Fibroblast of lung (primary cell): ENCODE results near the gene PRPSAP1. TPM values are rescaled to one million over a fixed set of nuclear protein-coding genes. Genes with fewer than 3 reads are reported as not detected.

ENCODE experiments used
- DNase-seq, 2 donors: peaks; one replicate each; pipeline versions ENCODE4 v3.0.0 to v3.0.0-alpha.2; 2010; ENCODE audit warnings: low read depth in 2 of 2
- H2AFZ ChIP-seq: 2 replicates; pipeline ENCODE4 v1.5.1; 2012; ENCODE audit warnings: low read length, control low read depth, inconsistent platforms
- H3K27ac ChIP-seq: 2 replicates; pipeline ENCODE4 v1.5.1; 2011; ENCODE audit warnings: low read length, control low read depth; ENCODE audit not compliant: insufficient read depth
- H3K27me3 ChIP-seq: 2 replicates; pipeline ENCODE4 v1.5.1; 2011; ENCODE audit warnings: mild to moderate bottlenecking, low read length; ENCODE audit not compliant: control insufficient read depth, insufficient read depth
- H3K36me3 ChIP-seq: 2 replicates; pipeline ENCODE4 v1.5.1; 2011; ENCODE audit warnings: low read length; ENCODE audit not compliant: control insufficient read depth, insufficient read depth
- H3K4me1 ChIP-seq: 2 replicates; pipeline ENCODE4 v1.5.1; 2011; ENCODE audit warnings: low read length; ENCODE audit not compliant: control insufficient read depth, insufficient read depth; ENCODE audit errors: extremely low read depth
- H3K4me2 ChIP-seq: 2 replicates; pipeline ENCODE4 v1.5.1; 2011; ENCODE audit warnings: low read length, control low read depth; ENCODE audit not compliant: insufficient read depth; ENCODE audit errors: extremely low read depth
- H3K4me3 ChIP-seq, 4 experiments: fragments of 200-600 bp in 1 of 4; sonication (generic) in 1 of 4; replicated peaks in 1 of 4; 2 replicates each; pipeline ENCODE4 v1.5.1; 2011 to 2016; ENCODE audit warnings: low read length in 4 of 4, low read depth in 3 of 4, mild to moderate bottlenecking in 3 of 4, control low read depth in 2 of 4, inconsistent platforms in 1 of 4, mixed read lengths in 1 of 4; ENCODE audit not compliant: insufficient read depth in 1 of 4; ENCODE audit errors: control extremely low read depth in 1 of 4
- H3K79me2 ChIP-seq: 2 replicates; pipeline ENCODE4 v1.5.1; 2012; ENCODE audit warnings: mild to moderate bottlenecking, low read length, inconsistent platforms; ENCODE audit not compliant: control insufficient read depth, insufficient read depth
- H3K9ac ChIP-seq: 2 replicates; pipeline ENCODE4 v1.5.1; 2011; ENCODE audit warnings: mild to moderate bottlenecking, low read length, control low read depth; ENCODE audit not compliant: insufficient read depth
- H3K9me3 ChIP-seq: 2 replicates; pipeline ENCODE4 v1.5.1; 2012; ENCODE audit warnings: low read depth, low read length; ENCODE audit not compliant: control insufficient read depth, insufficient read depth
- H4K20me1 ChIP-seq: 2 replicates; pipeline ENCODE4 v1.5.1; 2011; ENCODE audit warnings: low read length; ENCODE audit not compliant: control insufficient read depth, insufficient read depth; ENCODE audit errors: extremely low read depth
- EZH2 ChIP-seq: IDR thresholded peaks from 2 replicates; pipeline ENCODE4 v1.5.1; 2012; ENCODE audit warnings: low read length, control low read depth, mild to moderate bottlenecking; ENCODE audit errors: missing control alignments
- polyA plus RNA-seq, 2 donors: library from polyadenylated mRNA; depleted of rRNA in 1 of 2; stranded (reverse) in 1 of 2; unstranded in 1 of 2; fragments of >200 nt; gene quantifications; 2 replicates each; pipeline ENCODE4 v1.2.1, GENCODE V29; 2011 to 2012; ENCODE audit warnings: missing spikeins in 1 of 2
- total RNA-seq: library from RNA; depleted of rRNA; stranded (reverse); fragments of >200 nt; gene quantifications from 2 replicates; pipeline ENCODE4 v1.2.1, GENCODE V29; 2014
- TF ChIP-seq, protein P1 (sequence below), 2 donors: IDR thresholded peaks in 1 of 2; conservative IDR thresholded peaks in 1 of 2; 1 replicate in 1 of 2; 2 replicates in 1 of 2; pipeline ENCODE4 v1.5.1; 2011 to 2012; ENCODE audit warnings: low read length in 2 of 2, control low read depth in 1 of 2, inconsistent platforms in 1 of 2, low read depth in 1 of 2, mild to moderate bottlenecking in 1 of 2

Gene PRPSAP1
- total and polyA plus RNA-seq, 2 donors (not counting 1 experiment from before 2014, with no cell fraction given): 32.7 to 56.9 TPM

DNA sequence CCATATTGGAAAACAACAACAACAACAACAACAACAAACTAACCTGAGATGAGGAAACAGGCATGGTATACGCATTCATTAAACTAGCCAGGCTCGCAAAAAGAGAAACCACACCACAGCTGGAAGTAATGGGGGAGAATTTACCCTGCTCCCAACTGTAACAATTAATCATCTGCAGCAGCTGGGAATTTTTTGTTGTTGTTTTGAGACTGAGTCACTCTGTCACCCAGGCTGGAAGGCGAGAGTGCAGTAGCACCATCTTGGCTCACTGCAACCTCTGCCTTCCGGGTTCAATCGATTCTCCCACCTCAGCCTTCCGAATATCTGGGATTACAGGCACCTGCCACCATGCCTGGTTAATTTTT is 16.3 kb downstream of the PRPSAP1 start:
- no peak overlapping the region for H3K27ac ChIP-seq
- no peak overlapping the region for H3K4me3 ChIP-seq
- H2AFZ ChIP-seq: no peak overlapping the region
- no peaks in the 10 kb centered on the region for H4K20me1 ChIP-seq
- TF ChIP-seq, protein P1, sequence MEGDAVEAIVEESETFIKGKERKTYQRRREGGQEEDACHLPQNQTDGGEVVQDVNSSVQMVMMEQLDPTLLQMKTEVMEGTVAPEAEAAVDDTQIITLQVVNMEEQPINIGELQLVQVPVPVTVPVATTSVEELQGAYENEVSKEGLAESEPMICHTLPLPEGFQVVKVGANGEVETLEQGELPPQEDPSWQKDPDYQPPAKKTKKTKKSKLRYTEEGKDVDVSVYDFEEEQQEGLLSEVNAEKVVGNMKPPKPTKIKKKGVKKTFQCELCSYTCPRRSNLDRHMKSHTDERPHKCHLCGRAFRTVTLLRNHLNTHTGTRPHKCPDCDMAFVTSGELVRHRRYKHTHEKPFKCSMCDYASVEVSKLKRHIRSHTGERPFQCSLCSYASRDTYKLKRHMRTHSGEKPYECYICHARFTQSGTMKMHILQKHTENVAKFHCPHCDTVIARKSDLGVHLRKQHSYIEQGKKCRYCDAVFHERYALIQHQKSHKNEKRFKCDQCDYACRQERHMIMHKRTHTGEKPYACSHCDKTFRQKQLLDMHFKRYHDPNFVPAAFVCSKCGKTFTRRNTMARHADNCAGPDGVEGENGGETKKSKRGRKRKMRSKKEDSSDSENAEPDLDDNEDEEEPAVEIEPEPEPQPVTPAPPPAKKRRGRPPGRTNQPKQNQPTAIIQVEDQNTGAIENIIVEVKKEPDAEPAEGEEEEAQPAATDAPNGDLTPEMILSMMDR (conservative IDR thresholded peaks at IDR 0.05 in 1 of 2, IDR thresholded peaks at IDR 0.05 in 1 of 2; ENCODE audit: low read depth in 1 of 2, low read length in 2 of 2): no peak
- no peak for TF ChIP-seq EZH2
- H3K9ac ChIP-seq: no peak overlapping the region
- DNase-seq: peak; percentile 18 to 54
- no peaks in the 10 kb centered on the region for H3K36me3 ChIP-seq
- H3K9me3 ChIP-seq: no peaks in the 10 kb centered on the region
- peaks cover 2% of the 10 kb centered on the region for H3K79me2 ChIP-seq
- H3K4me1 ChIP-seq: peaks cover 2% of the 10 kb centered on the region
- H3K4me2 ChIP-seq: no peak overlapping the region
- H3K27me3 ChIP-seq: no peaks in the 10 kb centered on the region

DNA sequence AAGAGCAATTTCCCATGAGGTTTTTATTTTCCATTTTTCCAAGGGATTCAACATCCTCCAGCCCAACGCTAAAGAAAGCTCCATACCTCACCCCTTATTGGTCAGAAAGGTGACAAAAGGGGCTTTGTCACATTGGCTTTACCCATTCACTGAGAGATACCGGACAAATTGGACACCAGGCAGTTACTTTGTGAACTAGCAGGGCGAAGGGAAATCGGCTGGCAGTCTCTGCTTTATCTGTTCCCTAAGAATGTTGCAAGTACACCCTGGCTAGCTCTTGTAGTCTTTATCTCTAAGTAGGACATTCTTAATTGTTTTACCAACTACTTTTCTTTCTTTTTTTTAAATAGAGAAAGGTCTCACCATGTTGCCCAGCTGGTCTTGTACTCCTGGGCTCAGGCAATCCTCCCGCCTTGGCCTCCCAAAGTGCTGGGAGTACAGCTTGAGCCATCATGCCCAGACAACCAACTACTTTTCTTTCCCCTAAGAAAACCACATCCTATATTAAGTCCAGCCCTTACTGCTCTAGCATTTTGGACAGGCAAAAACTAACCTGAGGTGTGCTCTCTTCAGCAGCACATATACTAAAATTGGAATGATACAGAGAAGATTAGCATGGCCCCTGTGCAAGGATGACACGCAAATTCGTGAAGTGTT is 16.8 kb downstream of the PRPSAP1 start:
- H3K27me3 ChIP-seq: no peaks in the 10 kb centered on the region
- no peak overlapping the region for H3K4me3 ChIP-seq
- H3K27ac ChIP-seq: no peak overlapping the region
- H3K4me2 ChIP-seq: no peak overlapping the region
- peaks cover 2% of the 10 kb centered on the region for H3K4me1 ChIP-seq
- H2AFZ ChIP-seq: no peak overlapping the region
- no peak for DNase-seq
- no peaks in the 10 kb centered on the region for H4K20me1 ChIP-seq
- H3K36me3 ChIP-seq: peaks cover 2% of the 10 kb centered on the region
- no peaks in the 10 kb centered on the region for H3K9me3 ChIP-seq
- no peak overlapping the region for H3K9ac ChIP-seq
- no peak for TF ChIP-seq EZH2
- TF ChIP-seq, protein P1 (conservative IDR thresholded peaks at IDR 0.05 in 1 of 2, IDR thresholded peaks at IDR 0.05 in 1 of 2; ENCODE audit: low read depth in 1 of 2, low read length in 2 of 2): no peak
- H3K79me2 ChIP-seq: peaks cover 2% of the 10 kb centered on the region

- TF ChIP-seq, protein P1 (conservative IDR thresholded peaks at IDR 0.05 in 1 of 2, IDR thresholded peaks at IDR 0.05 in 1 of 2; ENCODE audit: low read depth in 1 of 2, low read length in 2 of 2): no peak
- no peak for TF ChIP-seq EZH2
- H4K20me1 ChIP-seq: no peaks in the 10 kb centered on the region
- H3K27ac ChIP-seq: no peak overlapping the region
- no peak for DNase-seq
- no peak overlapping the region for H2AFZ ChIP-seq
- peaks cover 2% of the 10 kb centered on the region for H3K4me1 ChIP-seq
- no peak overlapping the region for H3K4me2 ChIP-seq
- H3K9ac ChIP-seq: no peak overlapping the region
- no peaks in the 10 kb centered on the region for H3K9me3 ChIP-seq
- H3K79me2 ChIP-seq: peaks cover 2% of the 10 kb centered on the region
- no peaks in the 10 kb centered on the region for H3K27me3 ChIP-seq
- peaks cover 2% of the 10 kb centered on the region for H3K36me3 ChIP-seq
- H3K4me3 ChIP-seq: no peak overlapping the region
Observed at GRCh38 chr17:76335716-76336381, 17.9 kb downstream of the PRPSAP1 start.
